HepG2 (cell line): ENCODE data around the gene SFTA2. TPM values are rescaled to one million over a fixed set of nuclear protein-coding genes. Genes with fewer than 3 reads are reported as not detected.

Source experiments
- ATAC-seq: fragments of 200-7000 bp; cut with Tn5 transposase; 3 replicates; pipeline ENCODE4 v1.9.1; 2020; ENCODE audit warnings: mild to moderate bottlenecking, moderate library complexity
- BruUV-seq: library from RNA; stranded (reverse); fragments of 400-500 nt; replicated peaks from 2 replicates; lab custom pipeline; 2021; lab: Mats Ljungman, UMichigan
- CTCF ChIA-PET: fragments of 300-600 bp; formaldehyde crosslinking; extraction: SDS; loops from one replicate; lab custom pipeline; 2021; ENCODE audit warnings: low total read pairs, inconsistent platforms, low intra/inter-chr PET ratio; lab: Yijun Ruan, JAX
- POLR2A ChIA-PET: fragments of 350-600 bp; sonication (Branson Sonifier 250); formaldehyde crosslinking; loops from one replicate; lab custom pipeline; 2020; ENCODE audit warnings: antibody characterized with exemption, inconsistent platforms; lab: Yijun Ruan, JAX
- DNase-seq: peaks from one replicate; pipeline ENCODE4 v3.0.0-alpha.2; 2015; ENCODE audit warnings: low spot score
- FAIRE-seq: peaks from 3 replicates; lab custom pipeline; 2011; peaks lifted over from hg19 to GRCh38; lab: Jason Lieb, UNC
- H2AFZ ChIP-seq: one replicate; pipeline ENCODE4 v1.6.1; 2011; ENCODE audit warnings: low read length, inconsistent platforms
- H3K27ac ChIP-seq: fragments of 300-600 bp; 3 replicates; pipeline ENCODE4 v1.8.0; 2011; ENCODE audit warnings: mixed run types, mild to moderate bottlenecking, mixed read lengths, low read length, inconsistent platforms; ENCODE audit not compliant: insufficient read depth; ENCODE audit errors: extremely low read length
- H3K27me3 ChIP-seq, 2 experiments: fragments of 200-600 bp in 1 of 2; 2 replicates in 1 of 2; 3 replicates in 1 of 2; pipeline versions ENCODE4 v1.6.0 to v1.8.0; 2011; ENCODE audit warnings: low read length in 2 of 2, mild to moderate bottlenecking in 2 of 2, moderate library complexity in 2 of 2, inconsistent platforms in 1 of 2; ENCODE audit not compliant: insufficient read depth in 2 of 2, control insufficient read depth in 1 of 2
- H3K36me3 ChIP-seq, 2 experiments: fragments of 200-600 bp in 1 of 2; replicated peaks in 1 of 2; 2 replicates in 1 of 2; 3 replicates in 1 of 2; pipeline versions ENCODE4 v1.5.1 to v1.8.0; 2011; ENCODE audit warnings: low read length in 2 of 2, inconsistent platforms in 1 of 2; ENCODE audit not compliant: insufficient read depth in 2 of 2, control insufficient read depth in 1 of 2
- H3K4me1 ChIP-seq: 2 replicates; pipeline ENCODE4 v1.5.1; 2012; ENCODE audit warnings: low read length, inconsistent platforms; ENCODE audit not compliant: insufficient read depth
- H3K4me2 ChIP-seq: 2 replicates; pipeline ENCODE4 v1.6.0; 2011; ENCODE audit warnings: low read depth, low read length, inconsistent platforms
- H3K4me3 ChIP-seq, 3 experiments: fragments of 200-600 bp in 1 of 3; sonication (generic), shearing (Covaris generic) in 1 of 3; replicated peaks in 1 of 3; 2 replicates each; pipeline ENCODE4 v1.5.1; 2011 to 2016; ENCODE audit warnings: low read length in 3 of 3, inconsistent platforms in 2 of 3, low read depth in 2 of 3, mild to moderate bottlenecking in 2 of 3, control low read depth in 1 of 3, mixed read lengths in 1 of 3; ENCODE audit not compliant: insufficient read depth in 1 of 3
- H3K79me2 ChIP-seq: one replicate; pipeline ENCODE4 v1.6.1; 2011; ENCODE audit warnings: low read length, inconsistent platforms; ENCODE audit not compliant: insufficient read depth
- H3K9ac ChIP-seq: 2 replicates; pipeline ENCODE4 v1.6.0; 2011; ENCODE audit warnings: mild to moderate bottlenecking, low read depth, low read length, inconsistent platforms; ENCODE audit not compliant: insufficient read depth
- H3K9me3 ChIP-seq: 2 replicates; pipeline ENCODE4 v1.5.1; 2012; ENCODE audit warnings: mild to moderate bottlenecking, low read length
- H4K20me1 ChIP-seq: 2 replicates; pipeline ENCODE4 v1.6.0; 2011; ENCODE audit warnings: inconsistent platforms, mild to moderate bottlenecking, low read length, moderate library complexity; ENCODE audit not compliant: insufficient read depth
- AHR ChIP-seq: IDR thresholded peaks from 2 replicates; pipeline ENCODE4 v1.6.1; 2018; ENCODE audit warnings: missing genetic modification reagents, missing compliant biosample characterization
- EHMT2 ChIP-seq: fragments of 200-600 bp; sonication (generic); IDR thresholded peaks from 2 replicates; pipeline ENCODE4 v1.7.0; 2017; ENCODE audit warnings: antibody characterized with exemption, low read depth, low read length, borderline replicate concordance
- NBN ChIP-seq: fragments of 450-650 bp; conservative IDR thresholded peaks from 2 replicates; pipeline ENCODE4 v1.6.1; 2017
- ZNF782 ChIP-seq: sonication (generic); formaldehyde crosslinking; IDR thresholded peaks from 2 replicates; pipeline ENCODE4 v1.4.0; 2020; ENCODE audit warnings: missing genetic modification reagents, mild to moderate bottlenecking, borderline replicate concordance
- WGBS: methylation state at CpG from one replicate; pipeline ENCODE4 v1.1.6; 2017; ENCODE audit warnings: low lambda C conversion rate; 5-methylcytosine and 5-hydroxymethylcytosine counted together
- in situ Hi-C: cut with HindIII; loops from 2 replicates; pipeline ENCODE4 v1.10.0; 2017; ENCODE audit warnings: low pct_unique_long_range_greater_than_20kb; ENCODE audit not compliant: extremely low pct_ligation_motif_present
- intact Hi-C: fragments of 100-400 bp; cut with micrococcal nuclease; formaldehyde crosslinking; loops from one replicate; pipeline ENCODE4 v1.10.0; 2022; ENCODE audit not compliant: unreplicated experiment
- polyA plus RNA-seq, 8 experiments: library from polyadenylated mRNA; depleted of rRNA in 3 of 8; stranded (reverse) in 7 of 8; unstranded in 1 of 8; fragments of >200 nt; fragmentation: Illumina TruSeq in 4 of 8; extraction: Trizol in 4 of 8; gene quantifications; 2 replicates each; pipeline versions ENCODE4 v1.2.1 to v1.2.3, GENCODE V29; 2011 to 2016; ENCODE audit warnings: low read depth in 4 of 8, missing spikeins in 1 of 8, mixed read lengths in 1 of 8; ENCODE audit not compliant: insufficient read depth in 1 of 8
- total RNA-seq, 5 experiments: library from RNA; depleted of rRNA; stranded (reverse); fragments of >200 nt; fragmentation: Illumina TruSeq; extraction: Trizol; gene quantifications; 2 replicates each; pipeline ENCODE4 v1.2.3, GENCODE V29; 2016; ENCODE audit warnings: low read depth in 1 of 5
- TF ChIP-seq, protein P1 (sequence below): sonication (generic); formaldehyde crosslinking; IDR thresholded peaks from 2 replicates; pipeline ENCODE4 v1.4.0; 2020; ENCODE audit warnings: mild to moderate bottlenecking, missing genetic modification reagents
- TF ChIP-seq, protein P2 (sequence below): sonication (generic); formaldehyde crosslinking; IDR thresholded peaks from 2 replicates; pipeline ENCODE4 v1.4.0; 2020; ENCODE audit warnings: mild to moderate bottlenecking, missing genetic modification reagents

Gene SFTA2
- total and polyA plus RNA-seq, 2 of the 13 experiments (the other 11 are each of a cell fraction or from before 2014, with no cell fraction given), result not detected

DNA sequence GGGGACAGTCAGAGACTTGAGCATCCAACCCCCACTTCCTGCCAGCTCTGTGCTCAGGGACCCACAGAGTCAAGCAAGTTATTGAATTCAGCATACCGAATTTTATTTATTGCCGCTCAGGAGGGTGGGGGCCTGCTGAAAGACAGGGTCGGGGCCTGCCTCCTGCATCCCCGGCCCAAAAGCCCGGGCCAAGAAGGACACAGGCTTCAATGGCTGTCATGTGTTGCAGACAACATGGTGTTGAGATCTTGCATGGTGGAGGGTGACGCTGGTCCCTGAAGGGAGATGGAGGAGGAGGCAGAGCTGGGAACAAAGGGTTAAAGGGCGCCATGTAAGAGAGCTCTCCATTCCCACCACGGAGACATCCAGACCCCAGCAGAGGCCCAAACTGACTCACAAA lies 698 bp downstream of the SFTA2 start:
- DNase-seq (no peak), ATAC-seq (no peak), FAIRE-seq (no peak)
- Histone ChIP-seq H3K4me2 (no peak overlapping the region), H3K79me2 (no peaks in the 10 kb centered on the region), H3K9me3 (no peaks in the 10 kb centered on the region), H3K36me3 (peaks cover 5% of the 10 kb centered on the region in 2 experiments; a peak in 4 of 5 replicates), H2AFZ (no peak overlapping the region), H3K27ac (no peak overlapping the region), H3K4me3 (no peak overlapping the region), H3K27me3 (peaks cover 2 to 25% of the 10 kb centered on the region in 2 experiments; a peak in 2 of 5 replicates), H4K20me1 (no peaks in the 10 kb centered on the region), H3K9ac (no peak overlapping the region), H3K4me1 (no peaks in the 10 kb centered on the region)
- in situ Hi-C loops, result no loop called here
- WGBS, result 31% methylated on average over 8 of the region's 8 CpGs
- POLR2A ChIA-PET, result no interaction called here
- TF ChIP-seq AHR (CRISPR knock-in tag) (no peak), NBN (no peak), EHMT2 (no peak), ZNF782 (CRISPR knock-in tag) (no peak)
- TF ChIP-seq, protein P1, sequence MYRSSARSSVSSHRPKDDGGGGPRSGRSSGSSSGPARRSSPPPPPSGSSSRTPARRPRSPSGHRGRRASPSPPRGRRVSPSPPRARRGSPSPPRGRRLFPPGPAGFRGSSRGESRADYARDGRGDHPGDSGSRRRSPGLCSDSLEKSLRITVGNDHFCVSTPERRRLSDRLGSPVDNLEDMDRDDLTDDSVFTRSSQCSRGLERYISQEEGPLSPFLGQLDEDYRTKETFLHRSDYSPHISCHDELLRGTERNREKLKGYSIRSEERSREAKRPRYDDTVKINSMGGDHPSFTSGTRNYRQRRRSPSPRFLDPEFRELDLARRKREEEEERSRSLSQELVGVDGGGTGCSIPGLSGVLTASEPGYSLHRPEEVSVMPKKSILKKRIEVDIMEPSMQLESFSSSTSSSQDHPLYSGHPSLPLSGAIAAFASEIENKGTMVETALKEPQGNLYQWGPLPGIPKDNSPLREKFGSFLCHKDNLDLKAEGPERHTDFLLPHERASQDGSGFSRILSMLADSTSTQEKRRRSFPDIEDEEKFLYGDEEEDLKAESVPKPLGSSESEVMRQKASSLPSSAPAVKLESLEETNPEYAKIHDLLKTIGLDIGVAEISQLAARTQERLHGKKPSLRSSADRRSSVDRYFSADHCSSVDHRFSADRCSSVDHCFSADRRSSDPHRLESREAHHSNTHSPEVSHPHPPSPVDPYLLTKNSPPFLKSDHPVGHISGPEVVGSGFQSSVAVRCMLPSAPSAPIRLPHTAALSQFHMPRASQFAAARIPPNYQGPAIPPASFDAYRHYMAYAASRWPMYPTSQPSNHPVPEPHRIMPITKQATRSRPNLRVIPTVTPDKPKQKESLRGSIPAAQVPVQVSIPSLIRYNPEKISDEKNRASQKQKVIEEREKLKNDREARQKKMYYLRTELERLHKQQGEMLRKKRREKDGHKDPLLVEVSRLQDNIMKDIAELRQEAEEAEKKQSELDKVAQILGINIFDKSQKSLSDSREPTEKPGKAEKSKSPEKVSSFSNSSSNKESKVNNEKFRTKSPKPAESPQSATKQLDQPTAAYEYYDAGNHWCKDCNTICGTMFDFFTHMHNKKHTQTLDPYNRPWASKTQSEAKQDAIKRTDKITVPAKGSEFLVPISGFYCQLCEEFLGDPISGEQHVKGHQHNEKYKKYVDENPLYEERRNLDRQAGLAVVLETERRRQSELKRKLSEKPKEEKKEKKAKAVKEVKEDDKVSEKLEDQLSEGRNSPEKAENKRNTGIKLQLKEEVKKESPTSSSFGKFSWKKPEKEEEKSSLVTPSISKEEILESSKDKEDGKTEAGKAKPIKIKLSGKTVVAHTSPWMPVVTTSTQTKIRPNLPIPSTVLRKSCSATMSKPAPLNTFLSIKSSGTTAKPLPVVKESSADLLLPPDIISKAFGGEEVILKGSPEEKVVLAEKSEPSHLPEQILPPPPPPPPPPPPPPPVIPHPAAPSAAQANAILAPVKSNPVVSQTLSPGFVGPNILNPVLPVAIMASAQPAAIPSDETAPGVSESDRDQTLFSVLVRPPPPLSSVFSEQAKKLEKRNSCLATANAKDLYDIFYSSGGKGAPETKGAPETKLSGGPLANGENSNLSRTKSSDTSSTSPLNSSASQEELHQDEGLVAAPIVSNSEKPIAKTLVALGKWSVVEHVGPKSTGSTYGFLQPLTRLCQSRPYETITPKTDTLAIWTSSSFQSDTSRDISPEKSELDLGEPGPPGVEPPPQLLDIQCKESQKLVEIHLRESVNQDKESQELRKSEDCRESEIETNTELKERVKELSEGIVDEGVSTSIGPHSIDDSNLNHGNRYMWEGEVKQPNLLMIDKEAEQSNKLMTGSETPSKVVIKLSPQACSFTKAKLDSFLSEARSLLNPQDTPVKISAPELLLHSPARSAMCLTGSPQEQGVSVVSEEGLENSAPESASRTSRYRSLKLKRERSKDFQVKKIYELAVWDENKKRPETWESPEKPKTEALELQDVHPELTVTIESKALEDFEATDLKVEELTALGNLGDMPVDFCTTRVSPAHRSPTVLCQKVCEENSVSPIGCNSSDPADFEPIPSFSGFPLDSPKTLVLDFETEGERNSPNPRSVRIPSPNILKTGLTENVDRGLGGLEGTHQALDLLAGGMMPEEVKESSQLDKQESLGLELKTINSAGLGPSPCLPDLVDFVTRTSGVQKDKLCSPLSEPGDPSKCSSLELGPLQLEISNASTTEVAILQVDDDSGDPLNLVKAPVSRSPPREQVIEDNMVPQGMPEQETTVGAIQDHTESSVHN, result no peak
- TF ChIP-seq, protein P2, sequence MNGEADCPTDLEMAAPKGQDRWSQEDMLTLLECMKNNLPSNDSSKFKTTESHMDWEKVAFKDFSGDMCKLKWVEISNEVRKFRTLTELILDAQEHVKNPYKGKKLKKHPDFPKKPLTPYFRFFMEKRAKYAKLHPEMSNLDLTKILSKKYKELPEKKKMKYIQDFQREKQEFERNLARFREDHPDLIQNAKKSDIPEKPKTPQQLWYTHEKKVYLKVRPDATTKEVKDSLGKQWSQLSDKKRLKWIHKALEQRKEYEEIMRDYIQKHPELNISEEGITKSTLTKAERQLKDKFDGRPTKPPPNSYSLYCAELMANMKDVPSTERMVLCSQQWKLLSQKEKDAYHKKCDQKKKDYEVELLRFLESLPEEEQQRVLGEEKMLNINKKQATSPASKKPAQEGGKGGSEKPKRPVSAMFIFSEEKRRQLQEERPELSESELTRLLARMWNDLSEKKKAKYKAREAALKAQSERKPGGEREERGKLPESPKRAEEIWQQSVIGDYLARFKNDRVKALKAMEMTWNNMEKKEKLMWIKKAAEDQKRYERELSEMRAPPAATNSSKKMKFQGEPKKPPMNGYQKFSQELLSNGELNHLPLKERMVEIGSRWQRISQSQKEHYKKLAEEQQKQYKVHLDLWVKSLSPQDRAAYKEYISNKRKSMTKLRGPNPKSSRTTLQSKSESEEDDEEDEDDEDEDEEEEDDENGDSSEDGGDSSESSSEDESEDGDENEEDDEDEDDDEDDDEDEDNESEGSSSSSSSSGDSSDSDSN, result no peak
- CTCF ChIA-PET, result no interaction called here
- intact Hi-C loops, result no loop called here
- no TSS peak for BruUV-seq
